Measurements from ENCODE around the gene SLC27A2. TPM values are rescaled to one million over a fixed set of nuclear protein-coding genes. Genes with fewer than 3 reads are reported as not detected.
"Not testable (repeated sequence)": the region's sequence is repeated elsewhere in the genome, so short reads cannot be mapped to it uniquely, and the experiment has no call there.

SLC27A2 gene
- total RNA-seq, 1 experiment from 2014 or later, result 7.0 TPM

GRCh38 chr15:50187997-50188396 lies 6.0 kb downstream of the SLC27A2 start:
- no peak overlapping the region for H3K4me3 Mint-ChIP-seq

GRCh38 chr15:50188793-50189192 lies 6.8 kb downstream of the SLC27A2 start:
- H2AFZ ChIP-seq (ENCODE audit: low read length); H2BK20ac ChIP-seq (ENCODE audit: low read depth, low read length, poor library complexity, severe bottlenecking); H3K36me3 Mint-ChIP-seq (ENCODE audit: insufficient read depth in 1 of 3, low read depth in 3 of 3); H4K5ac ChIP-seq (ENCODE audit: insufficient read length, low read depth, low read length); H3K23me2 ChIP-seq (ENCODE audit: insufficient read length, low read depth, low read length, poor library complexity, severe bottlenecking); H4K91ac ChIP-seq (ENCODE audit: insufficient read length, low read depth, low read length); H3T11ph ChIP-seq (ENCODE audit: low read length); H2BK15ac ChIP-seq (ENCODE audit: low read depth, low read length); H3K56ac ChIP-seq (ENCODE audit: insufficient read length, low read depth, low read length); H3K4ac ChIP-seq (ENCODE audit: low read depth, low read length); H4K8ac ChIP-seq (replicated peaks; ENCODE audit: insufficient read length, low read depth, low read length); H3K79me2 ChIP-seq (ENCODE audit: insufficient read depth, low read length); H3K27ac Mint-ChIP-seq; H2BK12ac ChIP-seq (ENCODE audit: insufficient read length, low read depth, low read length); H2BK5ac ChIP-seq (ENCODE audit: insufficient read length, low read length); H3K9me3 ChIP-seq (ENCODE audit: control insufficient read depth, low read depth, low read length); H3K4me1 Mint-ChIP-seq; H2AK5ac ChIP-seq (ENCODE audit: insufficient read length, low read length); H3K4me2 ChIP-seq (ENCODE audit: insufficient read depth, insufficient read length, low read length); H3K4me1 ChIP-seq (ENCODE audit: insufficient read depth, low read length); H3K14ac ChIP-seq (ENCODE audit: insufficient read depth, low read length); H3K9ac ChIP-seq (ENCODE audit: extremely low read depth, insufficient read length, low read length); DNase-seq; H3K27me3 ChIP-seq (ENCODE audit: insufficient read depth, low read length); H3K27ac ChIP-seq (ENCODE audit: insufficient read length, low read depth, low read length); H3K27me3 Mint-ChIP-seq (ENCODE audit: low read depth); H3K18ac ChIP-seq (ENCODE audit: insufficient read length, low read depth, low read length); H3K23ac ChIP-seq (ENCODE audit: insufficient read length, low read depth, low read length); H3K9me3 Mint-ChIP-seq; H3K4me3 Mint-ChIP-seq; H4K20me1 ChIP-seq (ENCODE audit: control insufficient read depth, insufficient read depth, insufficient read length); H3K79me1 ChIP-seq (ENCODE audit: insufficient read depth, low read depth, low read length, poor library complexity, severe bottlenecking); H2BK120ac ChIP-seq (ENCODE audit: low read depth, low read length, poor library complexity, severe bottlenecking): not testable (repeated sequence)
- no CpG with 5 or more reads among the region's 5 CpGs for WGBS (ENCODE audit: extremely low coverage, insufficient read length, low lambda C conversion rate)

More at GRCh38 chr15:50187997-50188396, 6.0 kb downstream of the SLC27A2 start:
- H3K27me3 ChIP-seq (ENCODE audit: insufficient read depth, low read length), result peaks cover 8% of the 10 kb centered on the region; the same call in 1 of the 2 replicates
- H3K18ac ChIP-seq (ENCODE audit: insufficient read length, low read depth, low read length), result no peak overlapping the region
- no peak overlapping the region for H3K9ac ChIP-seq (ENCODE audit: extremely low read depth, insufficient read length, low read length)
- H2BK12ac ChIP-seq (ENCODE audit: insufficient read length, low read depth, low read length), result no peak overlapping the region
- H2BK20ac ChIP-seq (ENCODE audit: low read depth, low read length, poor library complexity, severe bottlenecking), result no peak overlapping the region
- no peak overlapping the region for H4K8ac ChIP-seq (replicated peaks; ENCODE audit: insufficient read length, low read depth, low read length)
- H3K79me1 ChIP-seq (ENCODE audit: insufficient read depth, low read depth, low read length, poor library complexity, severe bottlenecking), result no peaks in the 10 kb centered on the region
- no peak overlapping the region for H3K4ac ChIP-seq (ENCODE audit: low read depth, low read length)
- no peak overlapping the region for H3T11ph ChIP-seq (ENCODE audit: low read length)
- no peak overlapping the region for H4K91ac ChIP-seq (ENCODE audit: insufficient read length, low read depth, low read length)
- H3K27ac ChIP-seq (ENCODE audit: insufficient read length, low read depth, low read length), result no peak overlapping the region
- H3K4me1 Mint-ChIP-seq, result peaks cover 11 to 16% of the 10 kb centered on the region in 2 experiments
- H3K56ac ChIP-seq (ENCODE audit: insufficient read length, low read depth, low read length), result no peak overlapping the region
- H3K9me3 ChIP-seq (ENCODE audit: control insufficient read depth, low read depth, low read length), result no peaks in the 10 kb centered on the region
- no peak overlapping the region for H2BK120ac ChIP-seq (ENCODE audit: low read depth, low read length, poor library complexity, severe bottlenecking)
- no peak overlapping the region for H3K27ac Mint-ChIP-seq
- no peak overlapping the region for H3K14ac ChIP-seq (ENCODE audit: insufficient read depth, low read length)
- no peak overlapping the region for H2BK5ac ChIP-seq (ENCODE audit: insufficient read length, low read length)
- H2AFZ ChIP-seq (ENCODE audit: low read length), result no peak overlapping the region
- no peaks in the 10 kb centered on the region for H3K23me2 ChIP-seq (ENCODE audit: insufficient read length, low read depth, low read length, poor library complexity, severe bottlenecking)
- no peak overlapping the region for H2AK5ac ChIP-seq (ENCODE audit: insufficient read length, low read length)
- peaks cover 16% of the 10 kb centered on the region for H3K27me3 Mint-ChIP-seq (ENCODE audit: low read depth)
- peaks cover 0 to 2% (median 0%) of the 10 kb centered on the region in 3 experiments; a peak in 1 of 7 replicates for H3K36me3 Mint-ChIP-seq (ENCODE audit: insufficient read depth in 1 of 3, low read depth in 3 of 3)
- no peak overlapping the region for H3K4me2 ChIP-seq (ENCODE audit: insufficient read depth, insufficient read length, low read length)
- no peak for TF ChIP-seq CTCF (conservative IDR thresholded peaks at IDR 0.05)
- H3K4me1 ChIP-seq (ENCODE audit: insufficient read depth, low read length), result no peaks in the 10 kb centered on the region
- no peaks in the 10 kb centered on the region for H3K9me3 Mint-ChIP-seq
- H4K20me1 ChIP-seq (ENCODE audit: control insufficient read depth, insufficient read depth, insufficient read length), result no peaks in the 10 kb centered on the region
- H2BK15ac ChIP-seq (ENCODE audit: low read depth, low read length), result no peak overlapping the region
- no peak overlapping the region for H3K23ac ChIP-seq (ENCODE audit: insufficient read length, low read depth, low read length)
- H3K79me2 ChIP-seq (ENCODE audit: insufficient read depth, low read length), result no peaks in the 10 kb centered on the region
- no peak for DNase-seq
- H4K5ac ChIP-seq (ENCODE audit: insufficient read length, low read depth, low read length), result no peak overlapping the region
- no CpG with 5 or more reads among the region's 2 CpGs for WGBS (ENCODE audit: extremely low coverage, insufficient read length, low lambda C conversion rate)

All from H9 (cell line).